Hepatocyte (in vitro differentiated cells): ENCODE results near the gene DHDH. TPM values are rescaled to one million over a fixed set of nuclear protein-coding genes. Genes with fewer than 3 reads are reported as not detected.
A peak's percentile ranks its signal among the peaks of the same experiment; 100 is the strongest.

Experiments
- DNase-seq: peaks from one replicate; pipeline ENCODE4 v3.0.0-alpha.2; 2016; ENCODE audit warnings: low spot score
- H2AFZ ChIP-seq: fragments of 200-600 bp; sonication (generic); 2 replicates; pipeline ENCODE4 v1.6.0; 2016; ENCODE audit warnings: antibody characterized with exemption, mild to moderate bottlenecking
- H3K27ac ChIP-seq: fragments of 200-600 bp; sonication (generic); 2 replicates; pipeline ENCODE4 v1.5.1; 2016; ENCODE audit warnings: mild to moderate bottlenecking
- H3K27me3 ChIP-seq: fragments of 200-600 bp; sonication (generic); 2 replicates; pipeline ENCODE4 v1.6.1; 2016
- H3K36me3 ChIP-seq: fragments of 200-600 bp; sonication (generic); replicated peaks from 2 replicates; pipeline ENCODE4 v1.5.1; 2016; ENCODE audit warnings: low read depth; ENCODE audit not compliant: insufficient read depth
- H3K4me1 ChIP-seq: fragments of 200-600 bp; sonication (generic); 2 replicates; pipeline ENCODE4 v1.5.1; 2016; ENCODE audit warnings: mild to moderate bottlenecking, moderate library complexity; ENCODE audit not compliant: insufficient read depth
- H3K4me2 ChIP-seq: fragments of 200-600 bp; sonication (generic); 2 replicates; pipeline ENCODE4 v1.6.0; 2016
- H3K4me3 ChIP-seq: fragments of 200-600 bp; sonication (generic); 2 replicates; pipeline ENCODE4 v1.5.1; 2016; ENCODE audit warnings: mild to moderate bottlenecking
- H3K79me2 ChIP-seq: fragments of 200-600 bp; sonication (generic); 2 replicates; pipeline ENCODE4 v1.6.0; 2017; ENCODE audit warnings: mild to moderate bottlenecking
- H3K9me2 ChIP-seq: fragments of 200-600 bp; sonication (generic); replicated peaks from 2 replicates; pipeline ENCODE4 v1.6.0; 2017; ENCODE audit warnings: mild to moderate bottlenecking; ENCODE audit not compliant: insufficient read depth
- H3K9me3 ChIP-seq: fragments of 200-600 bp; sonication (generic); 2 replicates; pipeline ENCODE4 v1.5.1; 2016; ENCODE audit warnings: low read depth, mild to moderate bottlenecking
- H4K20me1 ChIP-seq: fragments of 200-600 bp; sonication (generic); 2 replicates; pipeline ENCODE4 v1.6.0; 2016; ENCODE audit warnings: mild to moderate bottlenecking; ENCODE audit not compliant: insufficient read depth, poor library complexity, severe bottlenecking
- CTCF ChIP-seq: fragments of 200-600 bp; sonication (generic); IDR thresholded peaks from 2 replicates; pipeline ENCODE4 v1.5.1; 2016; ENCODE audit warnings: antibody characterized with exemption, mild to moderate bottlenecking; ENCODE audit not compliant: poor library complexity
- EZH2 ChIP-seq: fragments of 200-600 bp; sonication (generic); IDR thresholded peaks from 2 replicates; pipeline ENCODE4 v1.6.1; 2016; ENCODE audit warnings: antibody characterized with exemption, mild to moderate bottlenecking, borderline replicate concordance
- EZH2phosphoT487 ChIP-seq: fragments of 200-600 bp; sonication (generic); IDR thresholded peaks from one replicate; pipeline ENCODE4 v1.6.1; 2018; ENCODE audit warnings: antibody characterized with exemption, mild to moderate bottlenecking, low read depth, moderate library complexity; ENCODE audit not compliant: unreplicated experiment, severe bottlenecking
- WGBS: methylation state at CpG from one replicate; pipeline ENCODE4 v1.1.6; 2016; ENCODE audit warnings: low lambda C conversion rate; ENCODE audit errors: missing lambda C conversion rate; 5-methylcytosine and 5-hydroxymethylcytosine counted together
- polyA plus RNA-seq: library from polyadenylated mRNA; unstranded; fragments of >200 nt; fragmentation: Nextera tagmentation; extraction: Ambion mirVana; gene quantifications from 2 replicates; pipeline ENCODE4 v1.2.1, GENCODE V29; 2016
- total RNA-seq: library from RNA; depleted of rRNA; stranded (reverse); fragments of >200 nt; gene quantifications from 2 replicates; pipeline ENCODE4 v1.2.3, GENCODE V29; 2014

The DHDH gene
- total and polyA plus RNA-seq, 2 experiments from 2014 or later = 2.9 to 3.7 TPM

GRCh38 chr19:48990400-48990799 is 56.9 kb downstream of the DHDH start:
- no peak overlapping the region for H2AFZ ChIP-seq
- no peak for DNase-seq
- H4K20me1 ChIP-seq = peaks cover 4% of the 10 kb centered on the region
- H3K27me3 ChIP-seq = no peaks in the 10 kb centered on the region
- peaks cover 18% of the 10 kb centered on the region for H3K4me1 ChIP-seq
- H3K27ac ChIP-seq = no peak overlapping the region
- no peaks in the 10 kb centered on the region for H3K36me3 ChIP-seq
- H3K9me3 ChIP-seq = no peaks in the 10 kb centered on the region
- H3K4me2 ChIP-seq = no peak overlapping the region
- TF ChIP-seq EZH2 = no peak
- no peak for TF ChIP-seq CTCF
- TF ChIP-seq EZH2phosphoT487 = no peak
- no peaks in the 10 kb centered on the region for H3K9me2 ChIP-seq
- H3K79me2 ChIP-seq = peaks cover 45% of the 10 kb centered on the region
- WGBS = 93% methylated on average over 4 of the region's 4 CpGs
- no peak overlapping the region for H3K4me3 ChIP-seq

GRCh38 chr19:48991011-48991609 is 57.6 kb downstream of the DHDH start:
- peak overlapping the region; percentile 94 for H3K4me2 ChIP-seq
- H3K79me2 ChIP-seq = peaks cover 52% of the 10 kb centered on the region
- no peak overlapping the region for H2AFZ ChIP-seq
- H3K27me3 ChIP-seq = no peaks in the 10 kb centered on the region
- no peaks in the 10 kb centered on the region for H3K36me3 ChIP-seq
- H3K9me2 ChIP-seq = no peaks in the 10 kb centered on the region
- peaks cover 18% of the 10 kb centered on the region for H3K4me1 ChIP-seq
- WGBS = 92% methylated on average over 18 of the region's 22 CpGs
- no peak overlapping the region for H3K4me3 ChIP-seq
- peak overlapping the region; percentile 94 for H3K27ac ChIP-seq
- TF ChIP-seq CTCF (no peak), EZH2phosphoT487 (no peak), EZH2 (no peak)
- no peak for DNase-seq
- H3K9me3 ChIP-seq = no peaks in the 10 kb centered on the region
- peaks cover 4% of the 10 kb centered on the region for H4K20me1 ChIP-seq

- Histone ChIP-seq H3K27me3 (no peaks in the 10 kb centered on the region), H2AFZ (peak overlapping the region; percentile 16), H3K9me3 (no peaks in the 10 kb centered on the region), H3K79me2 (peaks cover 62% of the 10 kb centered on the region), H3K27ac (peak overlapping the region; percentile 94), H3K36me3 (no peaks in the 10 kb centered on the region), H3K4me1 (peaks cover 18% of the 10 kb centered on the region), H4K20me1 (peaks cover 4% of the 10 kb centered on the region), H3K4me3 (peak overlapping the region; percentile 47), H3K9me2 (no peaks in the 10 kb centered on the region), H3K4me2 (peak overlapping the region; percentile 94)
- no peak for TF ChIP-seq EZH2
- TF ChIP-seq EZH2phosphoT487 = no peak
- TF ChIP-seq CTCF = no peak
- peak; percentile 88 for DNase-seq
- 25% methylated on average over 6 of the region's 8 CpGs for WGBS
These were observed 58.5 kb downstream of the DHDH start for GRCh38 chr19:48991873-48992580.
